Keratinocyte (primary cell): Measurements from ENCODE around the gene OTP. TPM values are rescaled to one million over a fixed set of nuclear protein-coding genes. Genes with fewer than 3 reads are reported as not detected.

ENCODE experiments used
- DNase-seq: peaks from one replicate; pipeline ENCODE4 v3.0.0-alpha.2; 2011; ENCODE audit warnings: low read depth, missing footprints, low spot score
- FAIRE-seq: peaks from 2 replicates; lab custom pipeline; 2011; peaks lifted over from hg19 to GRCh38; lab: Jason Lieb, UNC
- H2AFZ ChIP-seq: 2 replicates; pipeline ENCODE4 v1.6.0; 2012; ENCODE audit warnings: low read length, control low read depth, inconsistent platforms; ENCODE audit not compliant: control insufficient read depth
- H3K27ac ChIP-seq: 2 replicates; pipeline ENCODE4 v1.5.1; 2011; ENCODE audit warnings: low read length; ENCODE audit not compliant: control insufficient read depth, insufficient read depth
- H3K27me3 ChIP-seq: 3 replicates; pipeline ENCODE4 v1.6.0; 2011; ENCODE audit warnings: low read length; ENCODE audit not compliant: control insufficient read depth, insufficient read depth; ENCODE audit errors: extremely low read depth
- H3K36me3 ChIP-seq, 2 experiments: 2 replicates in 1 of 2; 3 replicates in 1 of 2; pipeline ENCODE4 v1.5.1; 2011; ENCODE audit warnings: low read length in 2 of 2, mild to moderate bottlenecking in 1 of 2; ENCODE audit not compliant: control insufficient read depth in 2 of 2, insufficient read depth in 2 of 2; ENCODE audit errors: extremely low read depth in 1 of 2
- H3K4me1 ChIP-seq: 3 replicates; pipeline ENCODE4 v1.5.1; 2011; ENCODE audit warnings: low read length; ENCODE audit not compliant: control insufficient read depth, insufficient read depth; ENCODE audit errors: extremely low read depth
- H3K4me2 ChIP-seq: 3 replicates; pipeline ENCODE4 v1.6.0; 2011; ENCODE audit warnings: low read depth, low read length; ENCODE audit not compliant: control insufficient read depth, insufficient read depth; ENCODE audit errors: extremely low read depth
- H3K4me3 ChIP-seq, 3 experiments: fragments of 200-600 bp in 1 of 3; sonication (generic) in 1 of 3; 2 replicates in 2 of 3; 3 replicates in 1 of 3; pipeline ENCODE4 v1.5.1; 2011 to 2016; ENCODE audit warnings: low read length in 3 of 3, mild to moderate bottlenecking in 3 of 3, control low read depth in 2 of 3, inconsistent platforms in 1 of 3, low read depth in 1 of 3, mixed read lengths in 1 of 3, mixed run types in 1 of 3, moderate library complexity in 1 of 3; ENCODE audit not compliant: control insufficient read depth in 2 of 3, insufficient read depth in 2 of 3; ENCODE audit errors: extremely low read depth in 1 of 3
- H3K79me2 ChIP-seq: 2 replicates; pipeline ENCODE4 v1.6.0; 2012; ENCODE audit warnings: low read length; ENCODE audit not compliant: control insufficient read depth, insufficient read depth
- H3K9ac ChIP-seq: 3 replicates; pipeline ENCODE4 v1.6.0; 2011; ENCODE audit warnings: low read length; ENCODE audit not compliant: control insufficient read depth, insufficient read depth; ENCODE audit errors: extremely low read depth
- H3K9me1 ChIP-seq: 3 replicates; pipeline ENCODE4 v1.6.0; 2011; ENCODE audit warnings: low read length; ENCODE audit not compliant: control insufficient read depth, insufficient read depth; ENCODE audit errors: extremely low read depth
- H3K9me3 ChIP-seq: 2 replicates; pipeline ENCODE4 v1.5.1; 2012; ENCODE audit warnings: low read depth, low read length; ENCODE audit not compliant: control insufficient read depth
- H4K20me1 ChIP-seq: 3 replicates; pipeline ENCODE4 v1.6.0; 2011; ENCODE audit warnings: low read length; ENCODE audit not compliant: control insufficient read depth, insufficient read depth; ENCODE audit errors: extremely low read depth
- CTCF ChIP-seq, 3 experiments: IDR thresholded peaks in 1 of 3; conservative IDR thresholded peaks in 1 of 3; optimal IDR thresholded peaks in 1 of 3; 2 replicates in 2 of 3; 3 replicates in 1 of 3; pipeline versions ENCODE3 to v1.5.1; 2011; ENCODE audit warnings: low read length in 3 of 3, mild to moderate bottlenecking in 3 of 3, moderate library complexity in 2 of 3, control low read depth in 1 of 3, inconsistent platforms in 1 of 3; ENCODE audit not compliant: insufficient read depth in 2 of 3; ENCODE audit errors: extremely low read depth in 1 of 3
- EZH2 ChIP-seq: IDR thresholded peaks from one replicate; pipeline ENCODE4 v1.6.1; 2012; ENCODE audit warnings: inconsistent platforms, mild to moderate bottlenecking, low read length, moderate library complexity
- dilution Hi-C: fragments of 300-500 bp; cut with MboI; formaldehyde crosslinking; loops from one replicate; pipeline ENCODE4 v1.7.0; 2020; ENCODE audit warnings: low sequenced_read_pairs; ENCODE audit not compliant: extremely low pct_ligation_motif_present
- polyA plus RNA-seq, 5 experiments: library from polyadenylated mRNA; depleted of rRNA in 3 of 5; stranded (reverse) in 3 of 5; stranded (forward) in 1 of 5; unstranded in 1 of 5; fragments of >200 nt; gene quantifications; 1 replicate in 1 of 5; 2 replicates in 3 of 5; 3 replicates in 1 of 5; pipeline versions ENCODE4 v1.2.1 to v1.2.3, GENCODE V29; 2011 to 2012; ENCODE audit warnings: missing spikeins in 2 of 5, low read depth in 1 of 5, low replicate concordance in 1 of 5

Gene OTP
- polyA plus RNA-seq, 1 donor (not counting 4 experiments of a cell fraction or from before 2014, with no cell fraction given), result not detected

- H3K36me3 ChIP-seq, result no peaks in the 10 kb centered on the region
- H3K79me2 ChIP-seq, result no peaks in the 10 kb centered on the region
- dilution Hi-C loops, result no loop called here
- no peak overlapping the region for H3K27ac ChIP-seq
- no peak overlapping the region for H2AFZ ChIP-seq
- no peak overlapping the region for H3K9ac ChIP-seq
- H3K4me3 ChIP-seq, result no peak overlapping the region
- peaks cover 3% of the 10 kb centered on the region for H4K20me1 ChIP-seq
- TF ChIP-seq CTCF (optimal IDR thresholded peaks at IDR 0.05 in 1 of 3, IDR thresholded peaks at IDR 0.05 in 1 of 3, conservative IDR thresholded peaks at IDR 0.05 in 1 of 3; ENCODE audit: extremely low read depth in 1 of 3, insufficient read depth in 2 of 3, low read length in 3 of 3) (no peak), EZH2 (peak; percentile 83)
- peaks cover 5% of the 10 kb centered on the region for H3K9me3 ChIP-seq
- H3K4me1 ChIP-seq, result no peaks in the 10 kb centered on the region
- H3K9me1 ChIP-seq, result no peaks in the 10 kb centered on the region
- H3K27me3 ChIP-seq, result peaks cover 87% of the 10 kb centered on the region
- DNase-seq (no peak), FAIRE-seq (no peak)
- H3K4me2 ChIP-seq, result no peak overlapping the region
These were observed 504 bp upstream of the OTP start for GRCh38 chr5:77638763-77639671.

- dilution Hi-C loops, result no loop called here
- Histone ChIP-seq H3K9ac (no peak overlapping the region), H3K27ac (no peak overlapping the region), H3K27me3 (peaks cover 87% of the 10 kb centered on the region), H3K36me3 (no peaks in the 10 kb centered on the region), H3K9me1 (no peaks in the 10 kb centered on the region), H2AFZ (no peak overlapping the region), H3K4me1 (no peaks in the 10 kb centered on the region), H3K4me2 (no peak overlapping the region), H4K20me1 (no peaks in the 10 kb centered on the region), H3K4me3 (no peak overlapping the region), H3K79me2 (no peaks in the 10 kb centered on the region), H3K9me3 (peaks cover 5% of the 10 kb centered on the region)
- no peak for DNase-seq
- TF ChIP-seq EZH2 (peak; percentile 70), CTCF (optimal IDR thresholded peaks at IDR 0.05 in 1 of 3, IDR thresholded peaks at IDR 0.05 in 1 of 3, conservative IDR thresholded peaks at IDR 0.05 in 1 of 3; ENCODE audit: extremely low read depth in 1 of 3, insufficient read depth in 2 of 3, low read length in 3 of 3) (no peak)
- no peak for FAIRE-seq
These were observed 1.1 kb downstream of the OTP start for GRCh38 chr5:77637170-77637997.
